Cortex of kidney (tissue), 1 donor: ENCODE measurements around the gene LYRM4.

Experiments used
- DNase-seq: peaks from one replicate; lab custom pipeline; 2025; lab: John Stamatoyannopoulos, UW

Gene LYRM4

GRCh38 chr6:5260661-5261544, at the start of gene LYRM4, which contains the start of gene FARS2:
LYRM4 (minus strand) TSS chr6:5260950; CDS start chr6:5260733, 217 bp downstream.
FARS2 (plus strand) TSS chr6:5261513.
- peak; percentile 51 for DNase-seq

- no peak for DNase-seq
Observed at GRCh38 chr6:5308066-5308465, 47.3 kb upstream of the LYRM4 start.

- DNase-seq = no peak
Observed at GRCh38 chr6:5307058-5307457, 46.3 kb upstream of the LYRM4 start.

- no peak for DNase-seq
Observed at GRCh38 chr6:5305968-5306626, 45.3 kb upstream of the LYRM4 start.

- DNase-seq = no peak
Observed at GRCh38 chr6:5303682-5304081, 42.9 kb upstream of the LYRM4 start.

GRCh38 chr6:5302995-5303622, 42.4 kb upstream of the LYRM4 start:
- no peak for DNase-seq

- no peak for DNase-seq
Observed at GRCh38 chr6:5302220-5302946, 41.6 kb upstream of the LYRM4 start.

GRCh38 chr6:5300206-5300764, 39.5 kb upstream of the LYRM4 start:
- DNase-seq = no peak

- no peak for DNase-seq
Observed at GRCh38 chr6:5295623-5296022, 34.9 kb upstream of the LYRM4 start.

- DNase-seq = no peak
Observed at GRCh38 chr6:5294392-5295211, 33.9 kb upstream of the LYRM4 start.

- DNase-seq = no peak
Observed at GRCh38 chr6:5293692-5294091, 32.9 kb upstream of the LYRM4 start.

GRCh38 chr6:5292154-5292553, 31.4 kb upstream of the LYRM4 start:
- no peak for DNase-seq

- no peak for DNase-seq
Observed at GRCh38 chr6:5290500-5290899, 29.8 kb upstream of the LYRM4 start.

GRCh38 chr6:5290097-5290496, 29.3 kb upstream of the LYRM4 start:
- DNase-seq = no peak

GRCh38 chr6:5287966-5288297, 27.2 kb upstream of the LYRM4 start:
- DNase-seq = no peak

- no peak for DNase-seq
Observed at GRCh38 chr6:5287205-5287965, 26.6 kb upstream of the LYRM4 start.

- DNase-seq = no peak
Observed at GRCh38 chr6:5286780-5287179, 26.0 kb upstream of the LYRM4 start.

- DNase-seq = no peak
Observed at GRCh38 chr6:5285526-5285925, 24.8 kb upstream of the LYRM4 start.

- DNase-seq = no peak
Observed at GRCh38 chr6:5285081-5285480, 24.3 kb upstream of the LYRM4 start.

- DNase-seq = no peak
Observed at GRCh38 chr6:5282191-5282623, 21.5 kb upstream of the LYRM4 start.
